RWPE1 (cell line): Measurements from ENCODE around the gene SLCO6A1.

Experiments used
- CTCF ChIA-PET: fragments of 350-600 bp; sonication (Branson Sonifier 250); formaldehyde crosslinking; extraction: SDS; loops from one replicate; lab custom pipeline; 2021; lab: Yijun Ruan, JAX
- POLR2A ChIA-PET: fragments of 400-600 bp; formaldehyde crosslinking; extraction: SDS; loops from one replicate; lab custom pipeline; 2020; ENCODE audit warnings: antibody characterized with exemption; ENCODE audit not compliant: low non-redundant PET; lab: Yijun Ruan, JAX
- DNase-seq: peaks from one replicate; pipeline ENCODE4 v3.0.0; 2012; ENCODE audit warnings: low spot score
- H3K27ac ChIP-seq: fragments of 450-650 bp; 2 replicates; pipeline ENCODE4 v1.5.1; 2017
- TF ChIP-seq, protein P1 (sequence below): fragments of 450-650 bp; conservative IDR thresholded peaks from 2 replicates; pipeline ENCODE4 v1.5.1; 2017; ENCODE audit warnings: low read depth, mild to moderate bottlenecking

Gene SLCO6A1

DNA sequence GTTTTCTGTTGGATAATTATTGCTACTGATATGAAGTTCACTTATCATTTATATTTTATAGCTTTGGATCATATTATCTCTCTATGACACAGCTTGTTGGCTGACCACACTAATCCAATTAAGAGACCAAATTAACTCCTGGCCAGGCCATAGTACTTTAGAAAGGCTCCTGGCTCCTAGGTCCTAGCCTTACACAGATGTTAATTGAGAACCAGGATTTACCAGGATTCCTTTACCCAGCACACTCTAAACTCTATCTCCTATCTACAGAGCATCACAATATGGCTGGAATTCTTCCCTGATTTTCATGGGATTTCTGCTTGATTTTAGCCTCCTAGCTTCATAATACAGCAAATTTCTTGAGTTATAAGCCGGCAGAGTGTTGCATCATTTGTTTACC is 80.3 kb downstream of the SLCO6A1 start:
- no peak overlapping the region for H3K27ac ChIP-seq
- POLR2A ChIA-PET, result no interaction called here
- DNase-seq, result no peak
- CTCF ChIA-PET, result no interaction called here
- TF ChIP-seq, protein P1, sequence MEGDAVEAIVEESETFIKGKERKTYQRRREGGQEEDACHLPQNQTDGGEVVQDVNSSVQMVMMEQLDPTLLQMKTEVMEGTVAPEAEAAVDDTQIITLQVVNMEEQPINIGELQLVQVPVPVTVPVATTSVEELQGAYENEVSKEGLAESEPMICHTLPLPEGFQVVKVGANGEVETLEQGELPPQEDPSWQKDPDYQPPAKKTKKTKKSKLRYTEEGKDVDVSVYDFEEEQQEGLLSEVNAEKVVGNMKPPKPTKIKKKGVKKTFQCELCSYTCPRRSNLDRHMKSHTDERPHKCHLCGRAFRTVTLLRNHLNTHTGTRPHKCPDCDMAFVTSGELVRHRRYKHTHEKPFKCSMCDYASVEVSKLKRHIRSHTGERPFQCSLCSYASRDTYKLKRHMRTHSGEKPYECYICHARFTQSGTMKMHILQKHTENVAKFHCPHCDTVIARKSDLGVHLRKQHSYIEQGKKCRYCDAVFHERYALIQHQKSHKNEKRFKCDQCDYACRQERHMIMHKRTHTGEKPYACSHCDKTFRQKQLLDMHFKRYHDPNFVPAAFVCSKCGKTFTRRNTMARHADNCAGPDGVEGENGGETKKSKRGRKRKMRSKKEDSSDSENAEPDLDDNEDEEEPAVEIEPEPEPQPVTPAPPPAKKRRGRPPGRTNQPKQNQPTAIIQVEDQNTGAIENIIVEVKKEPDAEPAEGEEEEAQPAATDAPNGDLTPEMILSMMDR, result no peak

DNA sequence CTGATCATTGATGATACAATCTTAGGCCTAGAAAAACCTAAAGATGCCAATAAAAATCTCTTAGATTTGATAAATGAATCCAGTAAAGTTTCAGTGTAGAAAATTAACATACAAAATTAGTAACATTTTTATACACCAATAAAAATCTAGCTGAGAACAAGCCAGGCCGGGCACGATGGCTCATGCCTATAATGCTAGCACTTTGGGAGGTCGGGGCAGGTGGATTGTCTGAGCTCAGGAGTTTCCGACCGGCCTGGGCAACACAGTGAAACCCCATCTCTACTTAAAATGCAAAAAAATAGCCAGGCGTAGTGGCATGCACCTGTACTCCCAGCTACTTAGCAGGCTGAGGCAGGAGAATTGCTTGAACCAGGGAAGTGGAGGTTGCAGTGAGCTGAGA is 84.4 kb downstream of the SLCO6A1 start:
- TF ChIP-seq, protein P1, result no peak
- no peak overlapping the region for H3K27ac ChIP-seq
- CTCF ChIA-PET, result interaction anchor here (0.6 kb wide), 1 partner anchor 912 kb away, joined by 3 read pairs; no protein-coding TSS in a partner anchor
- POLR2A ChIA-PET, result no interaction called here
- no peak for DNase-seq

DNA sequence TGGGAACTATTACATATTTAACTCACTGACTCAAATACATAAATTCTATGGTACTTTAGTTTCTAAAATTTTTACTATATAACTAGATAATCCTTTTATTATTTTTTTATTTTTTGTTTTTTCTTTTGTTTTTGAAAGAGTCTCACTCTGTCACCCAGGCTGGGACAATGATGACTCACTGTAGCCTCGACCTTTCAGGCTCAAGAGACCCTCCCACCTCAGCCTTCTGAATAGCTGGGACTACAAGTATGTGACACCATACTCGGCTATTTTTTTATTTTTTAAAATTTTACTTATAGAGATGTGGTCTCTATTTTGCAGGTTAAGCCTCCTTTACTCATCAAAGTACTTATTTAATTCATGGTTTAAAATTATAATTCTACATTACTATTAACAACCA is 110.6 kb downstream of the SLCO6A1 start:
- TF ChIP-seq, protein P1, result no peak
- ChIA-PET POLR2A (no interaction called here), CTCF (interaction anchor here (0.6 kb wide), 1 partner anchor 55 kb away, joined by 4 read pairs; no protein-coding TSS in a partner anchor)
- no peak overlapping the region for H3K27ac ChIP-seq
- DNase-seq, result no peak

DNA sequence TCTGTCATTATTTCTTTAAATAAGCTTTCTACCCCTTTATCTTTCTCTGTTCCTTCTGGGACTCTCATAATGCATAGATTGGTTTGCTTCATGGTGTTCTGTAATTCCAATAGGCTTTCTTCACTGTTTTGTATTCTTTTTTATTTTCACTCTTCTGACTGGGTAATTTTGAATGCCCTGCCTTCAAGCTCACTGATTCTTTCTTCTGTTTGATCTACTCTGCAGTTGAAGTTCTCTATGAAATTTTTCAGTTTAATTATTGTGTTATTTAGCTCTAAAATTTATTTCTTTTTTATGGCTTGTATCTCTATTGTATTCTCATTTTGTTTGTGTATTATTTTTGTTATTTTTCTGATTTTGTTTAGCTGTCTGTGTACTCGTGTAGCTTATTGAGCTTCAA is 113.4 kb downstream of the SLCO6A1 start:
- POLR2A ChIA-PET, result no interaction called here
- CTCF ChIA-PET, result no interaction called here
- no peak overlapping the region for H3K27ac ChIP-seq
- TF ChIP-seq, protein P1, result no peak
- DNase-seq, result no peak

DNA sequence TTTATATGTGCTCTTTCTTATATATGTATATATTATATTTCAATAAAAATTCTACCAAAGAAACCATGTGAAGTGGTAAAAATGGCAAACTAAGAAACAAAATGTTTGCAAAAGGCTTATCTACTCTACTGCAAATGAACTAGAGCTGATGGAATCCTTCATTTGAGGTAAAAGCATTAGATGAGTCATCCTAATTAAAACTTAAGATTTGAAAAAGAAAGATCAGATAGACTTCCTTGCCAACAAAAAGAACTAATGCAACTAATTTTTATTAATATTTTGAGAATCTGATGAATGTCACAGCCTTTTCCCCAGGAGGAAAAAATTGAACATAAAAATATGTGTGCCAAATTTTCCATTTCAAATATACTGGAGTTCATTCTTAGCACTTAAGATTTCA is 118.6 kb downstream of the SLCO6A1 start:
- ChIA-PET POLR2A (no interaction called here), CTCF (no interaction called here)
- no peak overlapping the region for H3K27ac ChIP-seq
- TF ChIP-seq, protein P1, result no peak
- DNase-seq, result no peak

DNA sequence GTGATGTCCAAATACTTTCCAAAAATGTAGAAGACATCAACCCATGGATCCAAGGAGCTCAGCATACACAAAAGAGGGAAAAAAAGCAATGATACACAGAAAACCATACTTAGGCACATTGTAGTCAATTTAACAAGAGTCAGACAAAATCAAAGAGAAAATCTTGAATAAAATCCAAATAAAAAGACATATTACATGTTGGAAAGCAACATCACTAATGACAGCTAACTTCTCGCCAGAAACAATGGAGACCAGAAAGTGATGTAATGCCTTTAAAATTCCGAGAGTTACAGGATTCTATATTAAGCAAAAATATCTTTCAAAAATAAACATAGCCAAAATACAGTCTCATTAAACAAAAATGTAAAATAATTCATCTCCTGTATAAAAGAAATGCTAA is 122.9 kb downstream of the SLCO6A1 start:
- H3K27ac ChIP-seq, result no peak overlapping the region
- TF ChIP-seq, protein P1, result no peak
- no peak for DNase-seq
- ChIA-PET POLR2A (no interaction called here), CTCF (interaction anchor here (0.5 kb wide), 1 partner anchor 1974 kb away, joined by 3 read pairs; no protein-coding TSS in a partner anchor)
